Neuronal stem cell (in vitro differentiated cells): ENCODE measurements around the gene MACROH2A1.
A peak's percentile ranks its signal among the peaks of the same experiment; 100 is the strongest.

Experiments used
- DNase-seq: peaks from one replicate; pipeline ENCODE4 v3.0.0-alpha.2; 2013; ENCODE audit warnings: low spot score
- H2AFZ ChIP-seq: one replicate; pipeline ENCODE4 v1.6.1; 2013; ENCODE audit warnings: mild to moderate bottlenecking, low read length, inconsistent platforms
- H2AK5ac ChIP-seq: 2 replicates; pipeline ENCODE4 v1.6.1; 2013; ENCODE audit warnings: low read depth, mild to moderate bottlenecking, inconsistent platforms, low read length, moderate library complexity, mixed read lengths
- H2BK120ac ChIP-seq: 2 replicates; pipeline ENCODE4 v1.6.1; 2013; ENCODE audit warnings: low read depth, mild to moderate bottlenecking, inconsistent platforms, low read length, moderate library complexity, mixed read lengths
- H2BK12ac ChIP-seq: one replicate; pipeline ENCODE4 v1.6.1; 2013; ENCODE audit warnings: low read length, inconsistent platforms
- H2BK15ac ChIP-seq: 2 replicates; pipeline ENCODE4 v1.6.1; 2013; ENCODE audit warnings: mild to moderate bottlenecking, low read length, inconsistent platforms, mixed read lengths
- H2BK5ac ChIP-seq: one replicate; pipeline ENCODE4 v1.6.1; 2013; ENCODE audit warnings: inconsistent platforms, mild to moderate bottlenecking, low read length, moderate library complexity
- H3K14ac ChIP-seq: one replicate; pipeline ENCODE4 v1.6.1; 2013; ENCODE audit warnings: low read length, inconsistent platforms
- H3K18ac ChIP-seq: 2 replicates; pipeline ENCODE4 v1.6.1; 2013; ENCODE audit warnings: low read length, inconsistent platforms
- H3K23ac ChIP-seq: 2 replicates; pipeline ENCODE4 v1.6.1; 2013; ENCODE audit warnings: low read depth, mild to moderate bottlenecking, mixed read lengths, low read length, inconsistent platforms; ENCODE audit not compliant: poor library complexity
- H3K27ac ChIP-seq: replicated peaks from 3 replicates; pipeline ENCODE4 v1.5.1; 2013; ENCODE audit warnings: low read length, inconsistent platforms
- H3K27me3 ChIP-seq, 3 experiments: 2 replicates each; pipeline ENCODE4 v1.6.1; 2013; ENCODE audit warnings: low read length in 3 of 3, mild to moderate bottlenecking in 2 of 3, inconsistent platforms in 1 of 3, low read depth in 1 of 3, mixed read lengths in 1 of 3, moderate library complexity in 1 of 3; ENCODE audit not compliant: control insufficient read depth in 3 of 3, insufficient read depth in 3 of 3
- H3K36me3 ChIP-seq, 2 donors: replicated peaks in 1 of 2; 2 replicates each; pipeline ENCODE4 v1.6.1; 2013; ENCODE audit warnings: low read length in 2 of 2; ENCODE audit not compliant: control insufficient read depth in 2 of 2, insufficient read depth in 2 of 2
- H3K4ac ChIP-seq: 2 replicates; pipeline ENCODE4 v1.6.1; 2013; ENCODE audit warnings: inconsistent platforms, mild to moderate bottlenecking, low read length, moderate library complexity
- H3K4me1 ChIP-seq, 2 donors: 1 replicate in 1 of 2; 2 replicates in 1 of 2; pipeline ENCODE4 v1.6.1; 2013; ENCODE audit warnings: low read length in 2 of 2, low read depth in 1 of 2; ENCODE audit not compliant: control insufficient read depth in 2 of 2, insufficient read depth in 1 of 2
- H3K4me2 ChIP-seq: one replicate; pipeline ENCODE4 v1.6.1; 2013; ENCODE audit warnings: mild to moderate bottlenecking, low read length, inconsistent platforms; ENCODE audit not compliant: insufficient read depth, poor library complexity, severe bottlenecking
- H3K4me3 ChIP-seq, 2 donors: 2 replicates each; pipeline ENCODE4 v1.5.1; 2013; ENCODE audit warnings: low read length in 2 of 2, mild to moderate bottlenecking in 2 of 2, inconsistent platforms in 1 of 2, moderate library complexity in 1 of 2
- H3K79me1 ChIP-seq: one replicate; pipeline ENCODE4 v1.6.1; 2013; ENCODE audit warnings: low read depth, mild to moderate bottlenecking, inconsistent platforms, low read length, moderate library complexity
- H3K9ac ChIP-seq: one replicate; pipeline ENCODE4 v1.6.1; 2013; ENCODE audit warnings: mild to moderate bottlenecking, low read depth, low read length, inconsistent platforms; ENCODE audit not compliant: poor library complexity
- H3K9me3 ChIP-seq, 2 donors: replicated peaks in 1 of 2; 2 replicates each; pipeline versions ENCODE3 to v1.6.1; 2013; ENCODE audit warnings: low read length in 2 of 2, mild to moderate bottlenecking in 2 of 2, inconsistent platforms in 1 of 2, low read depth in 1 of 2, mixed read lengths in 1 of 2, moderate library complexity in 1 of 2; ENCODE audit not compliant: control insufficient read depth in 2 of 2, insufficient read depth in 1 of 2
- H4K8ac ChIP-seq: one replicate; pipeline ENCODE4 v1.6.1; 2013; ENCODE audit warnings: low read depth, mild to moderate bottlenecking, inconsistent platforms, low read length, moderate library complexity
- H4K91ac ChIP-seq: one replicate; pipeline ENCODE4 v1.6.1; 2013; ENCODE audit warnings: low read length, low read depth, mild to moderate bottlenecking, inconsistent platforms; ENCODE audit not compliant: poor library complexity
- WGBS, 2 donors: extraction: QIAGEN DNeasy Blood & Tissue Kit; methylation state at CpG; one replicate each; pipeline ENCODE4 v1.1.7; 2013; ENCODE audit warnings: missing lambda C conversion rate in 2 of 2, mixed read lengths in 1 of 2; ENCODE audit not compliant: insufficient read length in 2 of 2, insufficient replicate concordance in 1 of 2; ENCODE audit errors: extremely low coverage in 2 of 2; 5-methylcytosine and 5-hydroxymethylcytosine counted together

Gene MACROH2A1

DNA sequence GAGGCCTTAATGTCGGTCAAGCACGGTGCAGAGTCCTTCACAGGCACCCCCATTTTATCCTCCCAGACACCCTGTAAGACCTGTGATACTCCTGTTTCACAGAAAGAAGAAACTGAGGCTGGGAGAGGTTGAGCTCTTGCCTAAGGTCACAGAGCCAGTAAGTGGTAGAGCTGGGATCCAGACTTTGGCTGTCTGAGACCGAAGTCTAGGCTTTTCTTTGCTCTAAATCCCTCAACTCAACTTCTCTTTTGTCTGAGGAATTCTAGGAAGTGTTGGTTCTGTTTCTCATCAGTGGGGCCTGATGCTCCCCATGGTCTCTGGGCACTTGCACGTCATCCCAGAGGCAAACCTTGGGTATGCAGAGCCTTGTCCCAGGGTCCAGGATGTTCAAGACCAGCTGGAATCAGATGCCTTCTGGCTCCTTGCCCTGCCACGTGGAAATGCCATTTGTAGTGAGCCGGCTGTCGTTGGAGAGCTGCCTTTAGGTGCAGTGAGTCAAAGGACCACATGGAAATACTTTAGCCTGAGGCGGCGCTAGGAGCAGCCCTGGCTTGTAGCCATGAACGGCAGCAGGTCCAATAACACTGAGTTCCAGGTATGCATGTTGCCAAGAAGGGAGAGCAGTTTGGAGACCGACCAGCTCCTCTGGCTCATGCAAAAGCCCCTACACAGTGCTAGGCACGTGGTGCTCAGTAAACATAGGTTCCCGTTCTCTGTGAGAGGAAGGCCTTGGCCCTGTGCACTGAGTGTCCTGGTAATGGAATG is 38.9 kb upstream of the MACROH2A1 start:
- no peak overlapping the region for H2BK5ac ChIP-seq
- H3K4ac ChIP-seq: no peak overlapping the region
- no peak overlapping the region for H3K4me3 ChIP-seq
- no peaks in the 10 kb centered on the region for H3K79me1 ChIP-seq
- H3K4me2 ChIP-seq: no peak overlapping the region
- peaks cover 0 to 10% (median 0%) of the 10 kb centered on the region in 3 experiments for H3K27me3 ChIP-seq
- no peak overlapping the region for H2BK120ac ChIP-seq
- DNase-seq: no peak
- H2AK5ac ChIP-seq: no peak overlapping the region
- WGBS, 2 donors: no CpG with 5 or more reads among the region's 13 CpGs
- no peaks in the 10 kb centered on the region for H3K9me3 ChIP-seq
- H3K14ac ChIP-seq: no peak overlapping the region
- H2BK12ac ChIP-seq: no peak overlapping the region
- no peak overlapping the region for H4K8ac ChIP-seq
- H3K23ac ChIP-seq: no peak overlapping the region
- H3K4me1 ChIP-seq: peaks cover 0 to 10% of the 10 kb centered on the region in 2 donors
- H3K36me3 ChIP-seq: peaks cover 0 to 2% of the 10 kb centered on the region in 2 donors
- H3K27ac ChIP-seq: no peak overlapping the region
- H4K91ac ChIP-seq: no peak overlapping the region
- no peak overlapping the region for H3K9ac ChIP-seq
- H2BK15ac ChIP-seq: no peak overlapping the region
- H3K18ac ChIP-seq: peak overlapping the region; percentile 33
- H2AFZ ChIP-seq: no peak overlapping the region

DNA sequence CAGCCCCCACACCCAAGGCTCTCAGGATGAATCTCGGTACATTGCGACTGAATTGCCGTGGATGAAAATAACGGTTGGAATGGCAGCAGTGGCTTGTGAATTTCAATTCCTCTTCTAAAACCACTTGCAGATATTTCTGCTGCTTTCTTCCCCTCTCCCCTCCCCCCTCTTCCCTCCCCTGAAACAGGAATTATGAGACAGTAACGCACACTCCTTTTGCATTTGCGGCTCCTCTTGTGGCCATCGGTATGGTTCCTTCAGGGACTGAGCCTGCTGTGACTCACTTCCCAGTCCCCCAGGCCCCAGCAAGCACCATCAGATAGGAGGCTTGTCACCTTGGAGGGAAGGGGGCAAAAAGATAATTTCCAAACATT is 38.4 kb upstream of the MACROH2A1 start:
- H2AK5ac ChIP-seq: no peak overlapping the region
- H3K36me3 ChIP-seq: peaks cover 0 to 2% of the 10 kb centered on the region in 2 donors
- H3K4me1 ChIP-seq: peaks cover 0 to 5% of the 10 kb centered on the region in 2 donors
- no peaks in the 10 kb centered on the region for H3K9me3 ChIP-seq
- H3K27ac ChIP-seq: no peak overlapping the region
- H3K18ac ChIP-seq: peak overlapping the region; percentile 33
- no peak overlapping the region for H3K4ac ChIP-seq
- no peaks in the 10 kb centered on the region for H3K79me1 ChIP-seq
- no peak overlapping the region for H2BK120ac ChIP-seq
- H2BK15ac ChIP-seq: no peak overlapping the region
- no peak overlapping the region for H4K8ac ChIP-seq
- no peak overlapping the region for H3K9ac ChIP-seq
- no peak overlapping the region for H3K4me2 ChIP-seq
- no peak for DNase-seq
- H3K4me3 ChIP-seq: no peak overlapping the region
- H3K23ac ChIP-seq: no peak overlapping the region
- no peak overlapping the region for H2AFZ ChIP-seq
- no peak overlapping the region for H2BK12ac ChIP-seq
- H2BK5ac ChIP-seq: no peak overlapping the region
- H3K14ac ChIP-seq: no peak overlapping the region
- peaks cover 0 to 9% (median 0%) of the 10 kb centered on the region in 3 experiments for H3K27me3 ChIP-seq
- H4K91ac ChIP-seq: no peak overlapping the region
- no CpG with 5 or more reads among the region's 7 CpGs for WGBS, 2 donors

DNA sequence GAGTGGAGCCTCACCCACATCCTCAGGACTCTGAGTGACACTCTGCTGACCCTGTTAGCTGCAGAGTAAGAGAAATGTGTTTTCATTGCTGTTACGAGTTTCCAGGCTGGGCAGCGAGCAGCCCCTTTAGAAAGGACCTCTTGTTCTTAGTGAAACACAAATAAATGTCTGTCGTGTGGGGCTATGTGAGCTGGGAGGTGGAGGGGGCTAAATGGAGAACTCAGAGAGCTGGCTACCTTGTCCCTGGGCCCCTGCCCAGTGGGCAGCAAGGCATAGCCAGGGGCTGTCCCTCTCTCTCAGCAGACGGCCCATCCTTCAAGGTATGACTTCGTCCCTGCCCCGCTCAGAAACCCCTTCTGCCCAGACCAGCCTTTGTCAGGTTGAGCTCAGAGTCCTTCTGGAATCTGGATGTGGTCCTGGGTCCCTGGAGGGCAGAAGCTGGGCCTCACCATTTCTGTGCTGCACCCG is 38.0 kb upstream of the MACROH2A1 start:
- Histone ChIP-seq H3K4ac (no peak overlapping the region), H3K9me3 (no peaks in the 10 kb centered on the region), H2BK5ac (no peak overlapping the region), H3K4me2 (no peak overlapping the region), H3K23ac (no peak overlapping the region), H2BK15ac (no peak overlapping the region), H3K79me1 (no peaks in the 10 kb centered on the region), H4K8ac (no peak overlapping the region), H3K36me3 (peaks cover 0 to under 1% of the 10 kb centered on the region in 2 donors), H2BK120ac (no peak overlapping the region), H3K27me3 (peaks cover 0 to 7% (median 0%) of the 10 kb centered on the region in 3 experiments), H3K18ac (no peak overlapping the region), H3K14ac (no peak overlapping the region), H3K4me3 (no peak overlapping the region), H2AFZ (no peak overlapping the region), H3K4me1 (peaks cover 0 to 3% of the 10 kb centered on the region in 2 donors), H3K27ac (no peak overlapping the region), H2AK5ac (no peak overlapping the region), H4K91ac (no peak overlapping the region), H2BK12ac (no peak overlapping the region), H3K9ac (no peak overlapping the region)
- no CpG with 5 or more reads among the region's 7 CpGs for WGBS, 2 donors
- DNase-seq: no peak

DNA sequence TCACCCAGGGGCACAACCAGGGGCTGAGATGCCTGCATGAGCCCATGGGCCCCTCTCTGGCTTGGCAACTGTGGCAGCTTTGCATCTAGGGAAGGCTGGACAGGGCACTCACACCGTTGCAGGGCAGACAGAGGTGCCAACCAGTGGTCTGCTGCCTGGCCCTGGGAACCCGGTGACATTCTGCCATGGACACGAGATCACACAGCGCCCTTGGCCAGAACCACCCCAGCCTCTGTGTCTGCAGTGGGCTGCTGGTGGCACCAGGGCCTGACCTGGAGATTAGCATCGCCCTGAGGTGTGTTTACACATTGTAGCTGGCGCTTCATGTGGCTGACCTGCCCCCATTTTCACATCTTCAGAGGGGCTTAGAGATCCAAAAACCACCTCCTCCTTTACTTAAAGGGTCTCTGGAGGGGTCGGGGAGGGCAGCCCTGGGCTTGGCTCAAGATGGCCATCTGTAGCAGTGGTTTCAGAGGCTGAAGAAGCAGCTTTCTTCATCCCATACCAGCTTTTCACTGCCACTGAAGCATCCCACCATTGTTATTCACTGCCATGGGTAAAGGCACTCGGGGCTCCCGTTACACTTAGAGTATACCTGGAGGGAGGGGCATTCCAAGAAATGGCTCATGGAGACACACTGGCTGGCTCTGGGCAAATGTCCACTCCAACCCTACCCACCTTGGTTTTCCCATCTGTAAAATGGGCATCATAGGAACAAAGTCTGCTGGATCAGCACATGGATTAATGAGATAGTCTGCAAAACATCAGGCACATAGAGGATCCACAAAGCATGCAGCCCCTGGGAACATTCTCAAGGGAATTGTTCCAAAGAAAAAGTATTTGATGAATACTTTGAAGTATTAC is 36.7 kb upstream of the MACROH2A1 start:
- Histone ChIP-seq H3K23ac (no peak overlapping the region), H3K4me1 (peaks cover 0 to under 1% of the 10 kb centered on the region in 2 donors), H3K18ac (no peak overlapping the region), H2BK12ac (no peak overlapping the region), H3K36me3 (no peaks in the 10 kb centered on the region), H2BK120ac (no peak overlapping the region), H3K27ac (no peak overlapping the region), H2BK5ac (no peak overlapping the region), H2AK5ac (peak overlapping the region; percentile 66), H4K8ac (no peak overlapping the region), H3K9ac (no peak overlapping the region), H3K4me2 (no peak overlapping the region), H2AFZ (no peak overlapping the region), H2BK15ac (peak overlapping the region; percentile 53), H4K91ac (no peak overlapping the region), H3K9me3 (no peaks in the 10 kb centered on the region), H3K4ac (no peak overlapping the region), H3K14ac (no peak overlapping the region), H3K79me1 (no peaks in the 10 kb centered on the region), H3K4me3 (no peak overlapping the region), H3K27me3 (peaks cover 0 to 2% (median 0%) of the 10 kb centered on the region in 3 experiments)
- WGBS, 2 donors: no CpG with 5 or more reads among the region's 9 CpGs
- DNase-seq: no peak
